G401.6 (cell line): Measurements from ENCODE around the gene CEBPZOS.

ENCODE experiments used
- FAIRE-seq: peaks from 2 replicates; lab custom pipeline; 2012; peaks lifted over from hg19 to GRCh38; lab: Jason Lieb, UNC

Gene CEBPZOS

GRCh38 chr2:37232131-37232933, 36.0 kb downstream of the CEBPZOS start:
- no peak for FAIRE-seq

DNA sequence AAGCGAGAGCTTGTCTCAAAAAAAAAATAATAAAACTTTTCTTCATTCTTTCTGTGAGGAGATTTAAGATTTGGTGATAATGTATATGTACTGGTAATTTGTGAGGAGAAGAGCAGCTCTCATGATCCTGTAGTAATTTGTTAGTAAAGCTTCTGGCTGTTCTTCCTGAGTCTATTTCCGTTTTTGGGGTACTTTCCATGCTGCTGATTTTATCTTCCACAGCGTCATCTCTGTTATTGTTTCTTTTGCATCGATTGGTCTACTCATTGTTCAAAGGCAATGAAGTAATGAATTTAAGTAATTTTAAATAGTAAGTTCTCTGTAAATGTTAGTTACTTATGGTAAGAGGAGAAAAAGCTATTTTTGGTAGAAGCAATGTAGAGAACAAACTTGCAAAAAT, 47.1 kb downstream of the CEBPZOS start:
- FAIRE-seq = no peak

- FAIRE-seq = no peak
Observed at GRCh38 chr2:37244017-37244416, 47.7 kb downstream of the CEBPZOS start.

DNA sequence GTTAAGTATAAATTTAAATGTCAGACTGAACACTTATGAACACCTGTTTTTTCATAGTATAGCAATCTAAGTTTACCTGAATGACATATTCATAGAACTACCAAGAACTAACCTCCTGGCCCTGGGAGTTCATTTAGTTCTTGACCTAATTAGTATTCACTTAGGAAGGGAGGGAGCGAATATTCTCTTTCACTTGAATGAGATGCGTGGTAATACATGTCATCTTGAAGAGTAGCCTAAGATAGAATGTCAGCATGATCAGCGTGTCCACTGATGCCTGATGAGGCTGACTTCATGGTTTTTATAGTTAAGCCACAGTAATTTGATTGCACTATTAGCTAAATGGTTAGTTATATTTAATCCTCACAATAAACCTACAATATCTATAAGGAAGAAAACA, 48.5 kb downstream of the CEBPZOS start:
- FAIRE-seq = no peak

GRCh38 chr2:37246205-37246604, 49.9 kb downstream of the CEBPZOS start:
- peak; percentile 48 for FAIRE-seq

GRCh38 chr2:37250869-37251740, 54.8 kb downstream of the CEBPZOS start:
- no peak for FAIRE-seq
